AG20443 (cell line): ENCODE results near the gene SORL1-AS1.
"Not testable (repeated sequence)": the region's sequence is repeated elsewhere in the genome, so short reads cannot be mapped to it uniquely, and the experiment has no call there.

Experiments
- DNase-seq: peaks from one replicate; pipeline ENCODE4 v3.0.0; 2012; ENCODE audit warnings: low spot score, mixed read lengths

SORL1-AS1 gene

GRCh38 chr11:121427400-121427744 lies 25.4 kb downstream of the SORL1-AS1 start:
- DNase-seq, result no peak

DNA sequence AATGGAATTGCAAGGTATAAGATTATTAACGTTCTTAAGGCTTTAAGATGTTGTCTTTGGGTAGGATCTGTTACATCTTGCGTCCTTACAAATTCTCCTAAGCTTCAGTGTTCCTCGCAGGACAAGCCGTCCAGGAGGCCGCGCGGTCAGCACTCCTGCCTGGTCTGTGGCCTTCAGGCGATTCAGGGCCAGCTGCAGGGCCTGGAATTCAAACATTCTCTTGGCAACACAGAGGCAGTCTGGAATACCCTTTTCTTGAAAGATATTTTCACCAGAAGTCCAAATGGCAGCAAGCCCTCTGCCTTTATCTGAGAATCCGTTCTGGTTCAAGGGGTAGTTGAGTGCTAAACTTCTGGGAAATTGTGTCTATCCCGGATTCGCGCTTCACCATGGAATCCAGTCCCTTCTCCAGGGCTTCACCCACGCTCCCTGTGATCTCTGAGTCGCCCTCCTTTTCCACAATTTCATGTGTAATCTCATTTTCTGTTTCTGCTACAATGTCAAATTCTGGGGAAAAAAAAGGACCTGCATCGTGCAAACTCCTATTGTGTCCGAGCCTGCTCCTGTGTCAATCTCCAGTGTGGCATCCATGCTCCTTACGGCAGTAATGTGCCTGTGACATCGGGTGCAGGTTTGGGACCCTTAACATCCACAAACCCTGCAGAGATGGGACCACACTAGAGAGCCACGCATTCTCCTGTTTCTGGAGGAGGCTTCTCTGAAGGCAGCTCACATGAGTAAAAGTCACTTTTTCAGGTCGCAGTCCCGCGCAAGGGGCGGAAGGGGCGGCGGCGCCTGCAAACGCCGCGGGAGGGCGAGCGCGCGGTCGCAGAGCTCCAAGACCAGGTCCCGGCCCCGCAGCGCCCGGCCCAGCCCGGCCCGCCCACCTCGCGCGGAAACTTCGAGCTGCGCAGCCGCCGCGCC lies 26.0 kb downstream of the SORL1-AS1 start:
- peak; percentile 57 for DNase-seq

- no peak for DNase-seq
These were observed 26.9 kb downstream of the SORL1-AS1 start for GRCh38 chr11:121425828-121426227.

- DNase-seq, result no peak
These were observed 30.1 kb downstream of the SORL1-AS1 start for GRCh38 chr11:121422675-121423074.

DNA sequence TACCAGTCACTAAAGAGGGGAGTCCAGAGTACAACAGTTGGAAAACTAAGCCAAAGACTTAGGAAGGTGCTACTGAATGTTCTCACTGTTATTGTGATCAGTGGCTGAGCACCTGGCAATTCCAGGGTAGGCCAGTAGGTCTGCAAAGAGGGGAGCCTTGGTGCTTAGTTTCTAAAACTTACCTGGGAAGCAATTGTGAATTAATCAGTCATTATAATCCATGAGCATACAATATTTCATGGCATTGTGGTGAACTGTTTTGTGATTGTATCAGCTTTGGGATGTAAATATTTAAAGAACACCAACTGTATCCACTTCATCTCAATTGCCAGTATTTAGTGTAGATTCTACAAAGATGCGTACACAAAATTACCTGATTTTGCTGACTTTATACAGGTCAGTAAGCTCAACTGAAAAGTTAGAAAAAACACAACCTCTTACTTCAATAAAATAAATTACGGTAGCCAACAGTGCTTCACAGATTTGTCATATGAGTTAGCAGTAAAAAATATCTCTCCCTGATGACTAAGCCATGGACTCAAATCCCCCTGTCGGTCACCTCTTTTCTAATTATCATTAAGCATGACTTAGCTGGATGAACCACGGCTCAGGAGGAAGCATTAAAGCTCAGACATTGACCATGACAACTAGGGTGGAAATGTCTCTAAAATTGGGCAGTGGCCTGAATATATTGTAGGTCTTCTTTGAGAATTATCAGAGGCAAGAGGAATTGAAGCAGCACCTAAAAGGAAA lies 31.4 kb downstream of the SORL1-AS1 start:
- DNase-seq, result no peak

GRCh38 chr11:121420398-121420797 lies 32.4 kb downstream of the SORL1-AS1 start:
- no peak for DNase-seq

DNA sequence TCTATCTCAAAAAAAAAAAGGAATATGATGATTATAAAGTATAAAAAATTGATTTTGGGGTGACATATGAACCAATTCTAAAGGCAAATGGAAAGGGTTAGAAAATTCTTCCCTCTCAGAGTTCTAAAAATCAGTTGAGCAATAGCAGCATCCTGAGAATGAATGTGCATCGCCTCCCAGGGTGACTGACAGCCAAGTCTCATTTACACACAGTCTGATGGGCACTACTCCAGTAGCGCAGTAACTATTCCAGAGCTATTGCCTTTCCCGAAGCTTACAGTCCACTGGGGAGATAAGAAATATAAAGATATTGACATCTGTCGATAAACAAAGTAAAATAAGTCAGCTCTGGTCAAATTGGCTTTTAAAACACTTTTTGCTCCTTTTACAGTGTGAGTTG lies 32.9 kb downstream of the SORL1-AS1 start:
- no peak for DNase-seq

DNA sequence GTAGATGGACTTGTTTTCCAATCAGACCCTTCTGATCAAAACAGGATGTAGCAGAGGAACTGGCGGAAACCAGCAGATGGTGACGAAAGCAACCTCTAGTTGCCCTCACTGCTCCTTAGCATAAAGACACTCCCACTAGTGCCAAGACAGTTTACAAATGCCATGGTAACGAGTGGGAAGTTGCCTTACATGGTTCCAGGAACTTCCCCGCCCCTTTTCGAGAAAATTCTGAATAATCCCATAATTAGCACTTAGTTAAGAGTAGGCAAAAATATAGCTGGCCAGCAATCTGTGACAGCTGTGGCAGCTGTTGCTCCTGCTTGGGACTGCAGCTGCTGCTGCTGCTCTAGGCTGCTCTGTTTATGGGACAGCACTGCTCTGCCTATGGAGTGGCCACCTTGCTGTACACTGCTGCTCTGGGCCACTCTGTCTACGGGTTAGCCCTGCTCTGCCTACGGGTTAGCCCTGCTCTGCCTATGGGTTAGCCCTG lies 34.1 kb downstream of the SORL1-AS1 start:
- DNase-seq, result no peak

GRCh38 chr11:121417607-121418006 lies 35.2 kb downstream of the SORL1-AS1 start:
- DNase-seq, result no peak

DNA sequence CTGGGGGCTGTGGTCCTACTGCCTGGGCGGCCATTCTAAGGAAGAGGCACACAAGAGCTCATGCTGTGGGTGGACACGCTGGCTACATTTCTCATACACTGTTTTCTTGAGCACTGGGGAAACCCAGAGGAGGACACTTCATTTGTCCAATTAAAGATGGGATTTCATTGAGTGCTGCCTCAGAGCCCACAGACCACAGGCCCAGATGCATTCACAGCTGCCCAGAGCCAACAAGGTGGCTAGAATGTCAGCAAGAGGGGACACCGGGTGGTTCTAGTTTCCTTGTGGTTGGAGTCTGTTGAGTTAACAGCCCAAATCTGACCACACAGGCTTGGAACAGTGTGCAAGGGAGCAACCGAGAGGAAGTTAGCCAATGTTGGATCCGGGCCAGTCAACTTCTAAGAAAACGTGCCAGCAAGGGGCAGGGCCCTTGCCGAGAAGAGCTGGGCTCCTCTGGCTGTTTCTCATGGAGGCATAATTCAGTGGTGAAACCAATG lies 35.7 kb downstream of the SORL1-AS1 start:
- DNase-seq, result peak; percentile 86

DNA sequence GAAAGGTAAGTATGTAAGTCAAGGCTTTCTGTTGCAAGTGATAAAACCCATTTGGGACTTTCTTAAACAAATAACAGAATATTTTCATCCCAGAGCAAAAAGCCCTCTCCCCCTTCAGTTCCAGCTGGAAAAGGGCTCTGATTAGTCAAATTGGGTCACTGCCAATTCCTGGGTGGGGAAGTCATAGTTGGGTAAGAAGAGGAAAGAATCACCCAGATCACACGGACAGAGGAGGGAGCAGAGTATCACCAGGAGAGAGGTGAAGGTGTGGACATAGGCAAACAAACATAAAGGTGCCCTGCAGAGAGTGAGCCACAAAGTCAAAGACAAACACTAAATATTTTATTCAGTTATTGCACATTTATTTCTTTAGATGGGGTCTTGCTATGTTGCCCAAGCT lies 36.9 kb downstream of the SORL1-AS1 start:
- DNase-seq, result no peak

GRCh38 chr11:121414141-121414913 lies 38.4 kb downstream of the SORL1-AS1 start:
- no peak for DNase-seq

- DNase-seq, result no peak
These were observed 39.9 kb downstream of the SORL1-AS1 start for GRCh38 chr11:121412711-121413415.

DNA sequence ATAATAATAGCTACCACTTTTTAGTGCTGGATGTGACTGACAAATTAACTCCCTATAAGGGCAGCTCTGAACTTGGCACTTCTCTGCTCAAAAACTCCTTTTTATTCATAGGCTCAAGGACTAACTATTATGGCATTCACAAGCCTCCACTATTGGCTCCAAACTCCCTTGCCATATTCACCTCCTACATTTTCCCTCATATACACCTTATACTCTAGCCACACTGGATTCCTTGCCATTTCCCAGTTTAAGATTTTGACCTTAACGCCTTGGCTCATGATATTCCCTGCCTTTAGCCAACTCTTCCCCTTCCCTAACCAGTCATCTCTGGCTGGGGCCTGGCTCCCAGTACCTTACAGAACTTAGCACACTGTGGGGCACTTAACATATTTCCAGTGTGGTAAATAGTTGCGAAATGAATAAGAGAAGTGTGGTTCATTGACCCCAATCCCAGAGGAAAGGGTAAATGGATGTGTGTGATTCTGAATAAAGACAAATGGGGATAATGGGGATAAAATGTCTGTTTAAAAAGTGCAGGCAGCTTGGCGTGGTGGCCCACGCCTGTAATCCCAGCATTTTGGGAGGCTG lies 40.7 kb downstream of the SORL1-AS1 start:
- DNase-seq, result no peak

- not testable (repeated sequence) for DNase-seq
These were observed 41.4 kb downstream of the SORL1-AS1 start for GRCh38 chr11:121411330-121411729.

GRCh38 chr11:121410041-121410440 lies 42.7 kb downstream of the SORL1-AS1 start:
- DNase-seq, result not testable (repeated sequence)

DNA sequence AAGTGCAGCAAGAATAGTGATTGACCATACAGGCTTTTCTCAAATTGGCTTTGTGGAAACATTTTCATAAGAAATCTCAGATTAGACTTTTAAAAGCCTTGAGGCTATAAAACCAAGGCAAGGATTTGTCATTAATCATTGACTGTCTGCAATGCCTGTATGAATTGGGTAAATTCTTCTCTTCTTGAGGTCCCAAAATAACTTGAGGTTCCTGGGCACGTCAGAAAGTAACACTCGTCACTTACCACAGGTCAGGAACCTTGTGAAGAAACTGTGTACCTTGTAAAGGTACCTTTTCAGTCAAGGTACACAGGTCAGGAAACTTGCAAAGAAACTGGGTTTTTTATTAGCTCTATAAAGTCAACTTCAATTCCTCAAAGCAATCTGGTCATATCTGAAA lies 43.9 kb downstream of the SORL1-AS1 start:
- no peak for DNase-seq

- DNase-seq, result no peak
These were observed 46.5 kb downstream of the SORL1-AS1 start for GRCh38 chr11:121406291-121406690.

GRCh38 chr11:121405646-121406045 lies 47.1 kb downstream of the SORL1-AS1 start:
- no peak for DNase-seq

DNA sequence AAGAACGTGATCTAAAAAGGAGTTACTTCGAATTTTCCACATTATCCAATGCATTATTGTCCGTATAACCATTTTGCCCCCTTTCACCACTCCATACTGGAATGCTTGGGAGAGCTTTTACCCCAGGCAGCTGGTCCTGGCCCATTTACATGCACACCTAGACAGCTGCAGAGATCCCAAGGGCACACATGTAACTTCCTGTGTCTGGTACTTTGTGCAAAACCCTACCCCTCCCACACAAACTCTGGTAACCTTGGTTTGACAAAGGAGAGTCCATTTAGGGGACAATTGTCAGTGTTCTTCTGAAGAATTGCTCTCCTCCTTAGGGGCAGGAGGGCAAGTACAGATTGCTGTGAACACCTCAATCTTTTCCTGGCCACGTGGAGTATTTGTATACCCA lies 58.0 kb downstream of the SORL1-AS1 start:
- DNase-seq, result no peak

- DNase-seq, result no peak
These were observed 58.9 kb downstream of the SORL1-AS1 start for GRCh38 chr11:121393855-121394254.
